PFSK-1 (cell line): ENCODE data around the gene INS.

ENCODE experiments used
- FOXP2 ChIP-seq: optimal IDR thresholded peaks from 2 replicates; pipeline ENCODE3; 2011; ENCODE audit warnings: borderline replicate concordance, control low read depth, inconsistent platforms; ENCODE audit not compliant: insufficient read depth; ENCODE audit errors: extremely low read length, extremely low read depth
- POLR2AphosphoS5 ChIP-seq: IDR thresholded peaks from 2 replicates; pipeline ENCODE4 v1.6.1; 2012; ENCODE audit warnings: low read depth, mild to moderate bottlenecking, control low read depth, low read length, moderate library complexity
- REST ChIP-seq, 2 experiments: IDR thresholded peaks; 2 replicates each; pipeline versions ENCODE4 v1.6.1 to v1.8.0; 2011 to 2012; ENCODE audit warnings: low read depth in 2 of 2, low read length in 2 of 2, control low read depth in 1 of 2, inconsistent platforms in 1 of 2, mild to moderate bottlenecking in 1 of 2, moderate library complexity in 1 of 2; ENCODE audit not compliant: insufficient read depth in 1 of 2
- SIN3A ChIP-seq: IDR thresholded peaks from 2 replicates; pipeline ENCODE4 v1.6.1; 2012; ENCODE audit warnings: mild to moderate bottlenecking, low read length, moderate library complexity, borderline replicate concordance; ENCODE audit not compliant: insufficient read depth
- TAF1 ChIP-seq: IDR thresholded peaks from 2 replicates; pipeline ENCODE4 v1.6.1; 2012; ENCODE audit warnings: low read length, control low read depth, borderline replicate concordance; ENCODE audit not compliant: insufficient read depth

GRCh38 chr11:2138068-2138430 lies 23.0 kb downstream of the INS start:
- TF ChIP-seq SIN3A: no peak
- no peak for TF ChIP-seq REST (IDR thresholded peaks at IDR 0.05; ENCODE audit: insufficient read depth in 1 of 2, low read depth in 2 of 2, low read length in 2 of 2)
- TF ChIP-seq POLR2AphosphoS5: no peak
- TF ChIP-seq TAF1: no peak
- no peak for TF ChIP-seq FOXP2
